ENCODE results near the gene MAP1B.

MAP1B gene

DNA sequence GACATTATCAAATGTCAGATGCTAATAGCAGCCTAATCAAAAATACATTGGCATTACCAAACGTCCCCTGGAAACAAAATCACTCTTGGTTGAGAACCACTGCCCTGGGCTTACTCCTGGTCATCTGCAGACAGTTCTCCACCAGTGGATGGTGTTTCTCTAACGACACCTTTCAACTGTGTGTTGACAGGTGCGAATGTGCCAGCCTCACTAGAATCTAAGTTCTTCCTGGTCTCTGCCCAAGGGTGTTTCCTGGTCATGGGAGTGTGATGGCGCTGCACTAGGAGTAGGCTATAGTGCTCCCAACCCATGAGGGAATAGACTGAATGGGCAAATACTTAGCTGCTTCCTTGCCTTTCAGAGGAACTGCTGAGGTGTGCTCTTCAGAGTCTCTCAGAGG is 106.9 kb downstream of the MAP1B start:
- no peak overlapping the region for H3K9ac ChIP-seq (ENCODE audit: low read length)
- no peaks in the 10 kb centered on the region for H3K9me2 ChIP-seq (ENCODE audit: low read depth, low read length)
- H2AFZ ChIP-seq (ENCODE audit: low read length), result no peak overlapping the region
- no peaks in the 10 kb centered on the region for H4K20me1 ChIP-seq (ENCODE audit: insufficient read depth, low read length)
- TF ChIP-seq EZH2 (IDR thresholded peaks at IDR 0.05; ENCODE audit: borderline replicate concordance, low read length), result no peak
- TF ChIP-seq, protein P1, sequence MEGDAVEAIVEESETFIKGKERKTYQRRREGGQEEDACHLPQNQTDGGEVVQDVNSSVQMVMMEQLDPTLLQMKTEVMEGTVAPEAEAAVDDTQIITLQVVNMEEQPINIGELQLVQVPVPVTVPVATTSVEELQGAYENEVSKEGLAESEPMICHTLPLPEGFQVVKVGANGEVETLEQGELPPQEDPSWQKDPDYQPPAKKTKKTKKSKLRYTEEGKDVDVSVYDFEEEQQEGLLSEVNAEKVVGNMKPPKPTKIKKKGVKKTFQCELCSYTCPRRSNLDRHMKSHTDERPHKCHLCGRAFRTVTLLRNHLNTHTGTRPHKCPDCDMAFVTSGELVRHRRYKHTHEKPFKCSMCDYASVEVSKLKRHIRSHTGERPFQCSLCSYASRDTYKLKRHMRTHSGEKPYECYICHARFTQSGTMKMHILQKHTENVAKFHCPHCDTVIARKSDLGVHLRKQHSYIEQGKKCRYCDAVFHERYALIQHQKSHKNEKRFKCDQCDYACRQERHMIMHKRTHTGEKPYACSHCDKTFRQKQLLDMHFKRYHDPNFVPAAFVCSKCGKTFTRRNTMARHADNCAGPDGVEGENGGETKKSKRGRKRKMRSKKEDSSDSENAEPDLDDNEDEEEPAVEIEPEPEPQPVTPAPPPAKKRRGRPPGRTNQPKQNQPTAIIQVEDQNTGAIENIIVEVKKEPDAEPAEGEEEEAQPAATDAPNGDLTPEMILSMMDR (IDR thresholded peaks at IDR 0.05; ENCODE audit: low read length), result no peak
- peaks cover 34% of the 10 kb centered on the region for H3K36me3 ChIP-seq (ENCODE audit: insufficient read depth, low read length)
- no peak overlapping the region for H3K4me2 ChIP-seq (ENCODE audit: low read length)
- no peaks in the 10 kb centered on the region for H3K27me3 ChIP-seq (ENCODE audit: insufficient read depth, low read length)
- H3K79me2 ChIP-seq (ENCODE audit: insufficient read depth, low read length), result no peaks in the 10 kb centered on the region
- H3K9me3 ChIP-seq (ENCODE audit: low read length), result no peaks in the 10 kb centered on the region
- no peak overlapping the region for H3K27ac ChIP-seq (ENCODE audit: low read depth, low read length, poor library complexity, severe bottlenecking)
- no peak overlapping the region for H3K4me3 ChIP-seq (ENCODE audit: low read depth, low read length, poor library complexity, severe bottlenecking)
- H3K4me1 ChIP-seq (ENCODE audit: insufficient read depth, low read length, severe bottlenecking), result no peaks in the 10 kb centered on the region
- no peaks in the 10 kb centered on the region for H3F3A ChIP-seq (ENCODE audit: insufficient read depth, low read length)

- Histone ChIP-seq H2AFZ (ENCODE audit: low read length) (no peak overlapping the region), H3F3A (ENCODE audit: insufficient read depth, low read length) (no peaks in the 10 kb centered on the region), H3K9me3 (ENCODE audit: low read length) (no peaks in the 10 kb centered on the region), H3K9me2 (ENCODE audit: low read depth, low read length) (no peaks in the 10 kb centered on the region), H3K4me1 (ENCODE audit: insufficient read depth, low read length, severe bottlenecking) (no peaks in the 10 kb centered on the region), H3K36me3 (ENCODE audit: insufficient read depth, low read length) (peaks cover 58% of the 10 kb centered on the region), H3K9ac (ENCODE audit: low read length) (no peak overlapping the region), H3K27ac (ENCODE audit: low read depth, low read length, poor library complexity, severe bottlenecking) (no peak overlapping the region), H3K27me3 (ENCODE audit: insufficient read depth, low read length) (no peaks in the 10 kb centered on the region), H4K20me1 (ENCODE audit: insufficient read depth, low read length) (no peaks in the 10 kb centered on the region), H3K4me2 (ENCODE audit: low read length) (no peak overlapping the region), H3K79me2 (ENCODE audit: insufficient read depth, low read length) (no peaks in the 10 kb centered on the region), H3K4me3 (ENCODE audit: low read depth, low read length, poor library complexity, severe bottlenecking) (no peak overlapping the region)
- no peak for TF ChIP-seq EZH2 (IDR thresholded peaks at IDR 0.05; ENCODE audit: borderline replicate concordance, low read length)
- TF ChIP-seq, protein P1 (IDR thresholded peaks at IDR 0.05; ENCODE audit: low read length), result no peak
Observed at GRCh38 chr5:72216756-72217155, 109.5 kb downstream of the MAP1B start.

DNA sequence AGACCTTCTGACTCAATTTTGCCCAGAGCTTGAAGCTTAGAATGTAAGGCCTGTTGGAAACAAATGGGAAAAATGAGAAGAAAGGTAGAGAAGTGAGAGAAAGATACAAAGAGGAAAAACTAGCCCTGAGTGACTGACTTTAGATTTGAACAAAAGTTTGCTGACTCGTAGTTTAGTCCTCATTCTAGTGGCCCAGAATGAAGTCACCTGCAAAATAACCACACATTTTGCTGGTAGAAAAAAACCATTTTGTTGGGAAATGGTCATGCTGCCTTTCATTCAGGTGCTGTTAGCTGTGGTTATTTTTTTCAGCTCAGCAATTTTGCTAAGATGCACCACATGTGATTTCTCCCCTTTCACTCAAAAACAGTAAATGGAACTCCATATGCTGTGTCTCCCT is 113.8 kb downstream of the MAP1B start:
- H3K4me3 ChIP-seq (ENCODE audit: low read depth, low read length, poor library complexity, severe bottlenecking), result no peak overlapping the region
- H3K79me2 ChIP-seq (ENCODE audit: insufficient read depth, low read length), result no peaks in the 10 kb centered on the region
- H3K27me3 ChIP-seq (ENCODE audit: insufficient read depth, low read length), result no peaks in the 10 kb centered on the region
- H3K4me2 ChIP-seq (ENCODE audit: low read length), result no peak overlapping the region
- no peaks in the 10 kb centered on the region for H3F3A ChIP-seq (ENCODE audit: insufficient read depth, low read length)
- H3K36me3 ChIP-seq (ENCODE audit: insufficient read depth, low read length), result peaks cover 96% of the 10 kb centered on the region
- H3K9ac ChIP-seq (ENCODE audit: low read length), result no peak overlapping the region
- TF ChIP-seq EZH2 (IDR thresholded peaks at IDR 0.05; ENCODE audit: borderline replicate concordance, low read length), result no peak
- H3K27ac ChIP-seq (ENCODE audit: low read depth, low read length, poor library complexity, severe bottlenecking), result no peak overlapping the region
- no peaks in the 10 kb centered on the region for H3K4me1 ChIP-seq (ENCODE audit: insufficient read depth, low read length, severe bottlenecking)
- H2AFZ ChIP-seq (ENCODE audit: low read length), result no peak overlapping the region
- H4K20me1 ChIP-seq (ENCODE audit: insufficient read depth, low read length), result no peaks in the 10 kb centered on the region
- H3K9me2 ChIP-seq (ENCODE audit: low read depth, low read length), result no peaks in the 10 kb centered on the region
- H3K9me3 ChIP-seq (ENCODE audit: low read length), result no peaks in the 10 kb centered on the region

GRCh38 chr5:72221541-72221940 is 114.3 kb downstream of the MAP1B start:
- Histone ChIP-seq H3K4me3 (ENCODE audit: low read depth, low read length, poor library complexity, severe bottlenecking) (no peak overlapping the region), H3K36me3 (ENCODE audit: insufficient read depth, low read length) (peaks cover 99% of the 10 kb centered on the region), H3K79me2 (ENCODE audit: insufficient read depth, low read length) (no peaks in the 10 kb centered on the region), H3K9ac (ENCODE audit: low read length) (no peak overlapping the region), H3K27ac (ENCODE audit: low read depth, low read length, poor library complexity, severe bottlenecking) (no peak overlapping the region), H3K9me2 (ENCODE audit: low read depth, low read length) (no peaks in the 10 kb centered on the region), H3K27me3 (ENCODE audit: insufficient read depth, low read length) (no peaks in the 10 kb centered on the region), H3K9me3 (ENCODE audit: low read length) (no peaks in the 10 kb centered on the region), H3K4me1 (ENCODE audit: insufficient read depth, low read length, severe bottlenecking) (no peaks in the 10 kb centered on the region), H3K4me2 (ENCODE audit: low read length) (no peak overlapping the region), H2AFZ (ENCODE audit: low read length) (no peak overlapping the region), H4K20me1 (ENCODE audit: insufficient read depth, low read length) (no peaks in the 10 kb centered on the region), H3F3A (ENCODE audit: insufficient read depth, low read length) (no peaks in the 10 kb centered on the region)
- TF ChIP-seq, protein P1 (IDR thresholded peaks at IDR 0.05; ENCODE audit: low read length), result no peak
- no peak for TF ChIP-seq EZH2 (IDR thresholded peaks at IDR 0.05; ENCODE audit: borderline replicate concordance, low read length)

All from OCI-LY1 (cell line).